ENCODE data around the gene OR56A4.

The OR56A4 gene

GRCh38 chr11:6006846-6007245 lies at the start of gene OR56A4:
Gene OR56A4 (minus strand): TSS chr11:6006946. CDS start chr11:6002992, 3,954 bp downstream.
- Mint-ChIP-seq H3K36me3 (ENCODE audit: low read depth) (no peaks in the 10 kb centered on the region), H3K27ac (no peak within 1 kb of the TSS), H3K4me1 (ENCODE audit: low read depth) (no peaks in the 10 kb centered on the region), H3K4me3 (no peak within 1 kb of the TSS), H3K27me3 (peaks cover 19% of the 10 kb centered on the region), H3K9me3 (no peaks in the 10 kb centered on the region)
- DNase-seq: no peak

GRCh38 chr11:6055569-6055968 lies 48.8 kb upstream of the OR56A4 start:
- Mint-ChIP-seq H3K4me3 (no peak overlapping the region), H3K27me3 (peaks cover 38% of the 10 kb centered on the region), H3K9me3 (no peaks in the 10 kb centered on the region), H3K4me1 (ENCODE audit: low read depth) (no peaks in the 10 kb centered on the region), H3K36me3 (ENCODE audit: low read depth) (no peaks in the 10 kb centered on the region), H3K27ac (no peak overlapping the region)
- DNase-seq: no peak

GRCh38 chr11:6052374-6052773 lies 45.6 kb upstream of the OR56A4 start:
- Mint-ChIP-seq H3K9me3 (no peaks in the 10 kb centered on the region), H3K36me3 (ENCODE audit: low read depth) (no peaks in the 10 kb centered on the region), H3K27ac (no peak overlapping the region), H3K4me3 (no peak overlapping the region), H3K27me3 (peaks cover 42% of the 10 kb centered on the region), H3K4me1 (ENCODE audit: low read depth) (no peaks in the 10 kb centered on the region)
- DNase-seq: no peak

- H3K27me3 Mint-ChIP-seq: peaks cover 23% of the 10 kb centered on the region
- no peaks in the 10 kb centered on the region for H3K36me3 Mint-ChIP-seq (ENCODE audit: low read depth)
- no peak overlapping the region for H3K27ac Mint-ChIP-seq
- no peak for DNase-seq
- H3K4me1 Mint-ChIP-seq (ENCODE audit: low read depth): no peaks in the 10 kb centered on the region
- no peaks in the 10 kb centered on the region for H3K9me3 Mint-ChIP-seq
- H3K4me3 Mint-ChIP-seq: no peak overlapping the region
Observed at GRCh38 chr11:6040874-6041273, 34.1 kb upstream of the OR56A4 start.

- Mint-ChIP-seq H3K36me3 (ENCODE audit: low read depth) (no peaks in the 10 kb centered on the region), H3K4me3 (no peak within 1 kb of the TSS), H3K4me1 (ENCODE audit: low read depth) (no peaks in the 10 kb centered on the region), H3K27me3 (peaks cover 15% of the 10 kb centered on the region), H3K9me3 (no peaks in the 10 kb centered on the region), H3K27ac (no peak within 1 kb of the TSS)
- DNase-seq: no peak
Observed at GRCh38 chr11:6030708-6031405, 24.1 kb upstream of the OR56A4 start, which contains the start of gene OR56A1. Gene OR56A1 (minus strand): TSS chr11:6030758. CDS start chr11:6027692, 3,066 bp downstream.

- H3K9me3 Mint-ChIP-seq: no peaks in the 10 kb centered on the region
- no peaks in the 10 kb centered on the region for H3K4me1 Mint-ChIP-seq (ENCODE audit: low read depth)
- no peak for DNase-seq
- no peaks in the 10 kb centered on the region for H3K36me3 Mint-ChIP-seq (ENCODE audit: low read depth)
- no peak overlapping the region for H3K27ac Mint-ChIP-seq
- H3K27me3 Mint-ChIP-seq: peaks cover 19% of the 10 kb centered on the region
- H3K4me3 Mint-ChIP-seq: no peak overlapping the region
Observed at GRCh38 chr11:6027501-6027900, 20.8 kb upstream of the OR56A4 start.

GRCh38 chr11:6025056-6025455 lies 18.3 kb upstream of the OR56A4 start:
- Mint-ChIP-seq H3K4me3 (no peak overlapping the region), H3K4me1 (ENCODE audit: low read depth) (no peaks in the 10 kb centered on the region), H3K27me3 (peaks cover 26% of the 10 kb centered on the region), H3K9me3 (no peaks in the 10 kb centered on the region), H3K27ac (no peak overlapping the region), H3K36me3 (ENCODE audit: low read depth) (no peaks in the 10 kb centered on the region)
- no peak for DNase-seq

- Mint-ChIP-seq H3K4me3 (no peak overlapping the region), H3K27ac (no peak overlapping the region), H3K36me3 (ENCODE audit: low read depth) (no peaks in the 10 kb centered on the region), H3K27me3 (peaks cover 34% of the 10 kb centered on the region), H3K4me1 (ENCODE audit: low read depth) (no peaks in the 10 kb centered on the region), H3K9me3 (no peaks in the 10 kb centered on the region)
- no peak for DNase-seq
Observed at GRCh38 chr11:6022956-6023355, 16.2 kb upstream of the OR56A4 start.

- Mint-ChIP-seq H3K4me3 (no peak overlapping the region), H3K4me1 (ENCODE audit: low read depth) (no peaks in the 10 kb centered on the region), H3K9me3 (peaks cover 9% of the 10 kb centered on the region), H3K27me3 (peaks cover 35% of the 10 kb centered on the region), H3K27ac (no peak overlapping the region), H3K36me3 (ENCODE audit: low read depth) (no peaks in the 10 kb centered on the region)
- no peak for DNase-seq
Observed at GRCh38 chr11:6013042-6013441, 6.3 kb upstream of the OR56A4 start.

- Mint-ChIP-seq H3K9me3 (peaks cover 8% of the 10 kb centered on the region), H3K27me3 (peaks cover 35% of the 10 kb centered on the region), H3K27ac (no peak overlapping the region), H3K4me1 (ENCODE audit: low read depth) (no peaks in the 10 kb centered on the region), H3K36me3 (ENCODE audit: low read depth) (no peaks in the 10 kb centered on the region), H3K4me3 (no peak overlapping the region)
- DNase-seq: no peak
Observed at GRCh38 chr11:6012035-6012668, 5.4 kb upstream of the OR56A4 start.

GRCh38 chr11:6006395-6006794 lies 351 bp downstream of the OR56A4 start:
- Mint-ChIP-seq H3K9me3 (no peaks in the 10 kb centered on the region), H3K4me1 (ENCODE audit: low read depth) (no peaks in the 10 kb centered on the region), H3K36me3 (ENCODE audit: low read depth) (no peaks in the 10 kb centered on the region), H3K27ac (no peak overlapping the region), H3K27me3 (peaks cover 14% of the 10 kb centered on the region), H3K4me3 (no peak overlapping the region)
- DNase-seq: no peak

GRCh38 chr11:6002202-6002699 lies 4.5 kb downstream of the OR56A4 start:
- no peaks in the 10 kb centered on the region for H3K36me3 Mint-ChIP-seq (ENCODE audit: low read depth)

GRCh38 chr11:5994791-5995190 lies 12.0 kb downstream of the OR56A4 start:
- no peak overlapping the region for H3K27ac Mint-ChIP-seq
- no peak overlapping the region for H3K4me3 Mint-ChIP-seq
- peaks cover 2% of the 10 kb centered on the region for H3K9me3 Mint-ChIP-seq
- peaks cover 19% of the 10 kb centered on the region for H3K27me3 Mint-ChIP-seq
- no peaks in the 10 kb centered on the region for H3K4me1 Mint-ChIP-seq (ENCODE audit: low read depth)
- no peaks in the 10 kb centered on the region for H3K36me3 Mint-ChIP-seq (ENCODE audit: low read depth)
- no peak for DNase-seq

More at GRCh38 chr11:6002202-6002699, 4.5 kb downstream of the OR56A4 start:
- peaks cover 10% of the 10 kb centered on the region for H3K27me3 Mint-ChIP-seq
- no peak overlapping the region for H3K27ac Mint-ChIP-seq
- H3K4me3 Mint-ChIP-seq: no peak overlapping the region
- DNase-seq: no peak
- H3K4me1 Mint-ChIP-seq (ENCODE audit: low read depth): no peaks in the 10 kb centered on the region
- H3K9me3 Mint-ChIP-seq: peaks cover 2% of the 10 kb centered on the region

GRCh38 chr11:5992604-5993251 lies 14.0 kb downstream of the OR56A4 start:
- peaks cover 18% of the 10 kb centered on the region for H3K27me3 Mint-ChIP-seq
- H3K36me3 Mint-ChIP-seq (ENCODE audit: low read depth): no peaks in the 10 kb centered on the region
- no peaks in the 10 kb centered on the region for H3K9me3 Mint-ChIP-seq
- no peak overlapping the region for H3K27ac Mint-ChIP-seq
- no peak overlapping the region for H3K4me3 Mint-ChIP-seq
- no peaks in the 10 kb centered on the region for H3K4me1 Mint-ChIP-seq (ENCODE audit: low read depth)
- DNase-seq: no peak

- H3K4me3 Mint-ChIP-seq: no peak overlapping the region
- no peak for DNase-seq
- no peaks in the 10 kb centered on the region for H3K9me3 Mint-ChIP-seq
- no peaks in the 10 kb centered on the region for H3K36me3 Mint-ChIP-seq (ENCODE audit: low read depth)
- H3K27me3 Mint-ChIP-seq: peaks cover 23% of the 10 kb centered on the region
- no peak overlapping the region for H3K27ac Mint-ChIP-seq
- no peaks in the 10 kb centered on the region for H3K4me1 Mint-ChIP-seq (ENCODE audit: low read depth)
Observed at GRCh38 chr11:5992150-5992549, 14.6 kb downstream of the OR56A4 start.
